ENCODE data around the gene HBZ.
"Not testable (repeated sequence)": the region's sequence is repeated elsewhere in the genome, so short reads cannot be mapped to it uniquely, and the experiment has no call there.

The HBZ gene

GRCh38 chr16:164134-164823 lies 11.8 kb downstream of the HBZ start:
- DNase-seq (ENCODE audit: low read depth in 4 of 4, low spot score in 1 of 4) = not testable (repeated sequence)

GRCh38 chr16:164827-165538 lies 12.5 kb downstream of the HBZ start:
- DNase-seq (ENCODE audit: low read depth in 4 of 4, low spot score in 1 of 4) = no peak

GRCh38 chr16:165539-166374 lies 13.3 kb downstream of the HBZ start, which contains the start of gene HBM:
Gene HBM, plus strand, starts transcription at chr16:165978. Its CDS starts 20 bp downstream, at chr16:165998.
- DNase-seq (ENCODE audit: low read depth in 4 of 4, low spot score in 1 of 4) = no peak

GRCh38 chr16:166375-167121 lies 14.1 kb downstream of the HBZ start:
- no peak for DNase-seq (ENCODE audit: low read depth in 4 of 4, low spot score in 1 of 4)

- DNase-seq (ENCODE audit: low read depth in 4 of 4, low spot score in 1 of 4) = no peak
These were observed 14.8 kb downstream of the HBZ start for GRCh38 chr16:167122-167690.

GRCh38 chr16:168424-168823 lies 16.0 kb downstream of the HBZ start:
- no peak for DNase-seq (ENCODE audit: low read depth in 4 of 4, low spot score in 1 of 4)

- no peak for DNase-seq (ENCODE audit: low read depth in 4 of 4, low spot score in 1 of 4)
These were observed 16.6 kb downstream of the HBZ start for GRCh38 chr16:169014-169413.

GRCh38 chr16:170088-170507 lies 17.7 kb downstream of the HBZ start:
- not testable (repeated sequence) for DNase-seq (ENCODE audit: low read depth in 4 of 4, low spot score in 1 of 4)

- no peak for DNase-seq (ENCODE audit: low read depth in 4 of 4, low spot score in 1 of 4)
These were observed 18.3 kb downstream of the HBZ start for GRCh38 chr16:170788-171187.

- DNase-seq (ENCODE audit: low read depth in 4 of 4, low spot score in 1 of 4) = not testable (repeated sequence)
These were observed 20.0 kb downstream of the HBZ start, which contains the start of gene HBA2 for GRCh38 chr16:172374-172941. Gene HBA2, plus strand, starts transcription at chr16:172876. Its CDS starts 37 bp downstream, at chr16:172913.

GRCh38 chr16:173211-173854 lies 20.9 kb downstream of the HBZ start:
- not testable (repeated sequence) for DNase-seq (ENCODE audit: low read depth in 4 of 4, low spot score in 1 of 4)

GRCh38 chr16:173928-174769 lies 21.7 kb downstream of the HBZ start:
- DNase-seq (ENCODE audit: low read depth in 4 of 4, low spot score in 1 of 4) = not testable (repeated sequence)

- no peak for DNase-seq (ENCODE audit: low read depth in 4 of 4, low spot score in 1 of 4)
These were observed 22.8 kb downstream of the HBZ start for GRCh38 chr16:175011-175949.

- DNase-seq (ENCODE audit: low read depth in 4 of 4, low spot score in 1 of 4) = not testable (repeated sequence)
These were observed 23.6 kb downstream of the HBZ start for GRCh38 chr16:176006-176405.

GRCh38 chr16:176477-177382 lies 24.3 kb downstream of the HBZ start, which contains the start of gene HBA1:
Gene HBA1, plus strand, starts transcription at chr16:176680. Its CDS starts 37 bp downstream, at chr16:176717.
- not testable (repeated sequence) for DNase-seq (ENCODE audit: low read depth in 4 of 4, low spot score in 1 of 4)

- DNase-seq (ENCODE audit: low read depth in 4 of 4, low spot score in 1 of 4) = no peak
These were observed 25.0 kb downstream of the HBZ start for GRCh38 chr16:177394-177822.

Data from stimulated activated CD4-positive, alpha-beta T cell treated with anti-CD3 and anti-CD28 coated beads, Interleukin-1b, Interleukin-23, amount 100 ng/mL, for 24 hours (primary cell).